Measurements from ENCODE around the gene PGS1.

DNA sequence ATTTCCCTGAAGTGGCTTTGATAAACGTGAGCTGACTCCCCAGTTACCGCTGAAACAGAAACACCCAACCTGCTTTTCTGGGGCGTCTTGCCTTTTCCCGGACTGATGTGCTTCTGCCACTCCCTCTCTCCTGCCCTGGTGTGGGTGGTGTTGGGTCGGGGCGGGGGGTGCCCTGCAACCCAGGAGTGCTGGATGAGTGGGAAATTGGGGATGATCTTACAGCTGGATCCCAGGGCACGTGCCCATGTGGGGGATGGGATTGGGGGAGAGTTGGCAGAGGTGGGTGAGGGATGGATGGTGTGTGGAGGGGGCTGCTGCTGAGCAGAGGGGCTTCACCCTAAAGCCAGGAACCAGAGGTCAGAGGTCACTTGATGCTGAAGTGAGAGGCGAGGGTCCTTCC, 28.5 kb downstream of the PGS1 start:
- TF ChIP-seq POLR2AphosphoS5 (IDR thresholded peaks at IDR 0.05; ENCODE audit: low read depth, low read length) = no peak
- no peak for TF ChIP-seq TAF1 (IDR thresholded peaks at IDR 0.05; ENCODE audit: borderline replicate concordance, low read depth, low read length)
- TF ChIP-seq POLR2A (IDR thresholded peaks at IDR 0.05; ENCODE audit: low read depth, low read length) = no peak

Data from GM12892 (cell line).